Gastroesophageal sphincter (tissue), 2 donors: ENCODE measurements around the gene HUNK.

Source experiments
- POLR2A ChIP-seq, 2 donors: fragments of 450-650 bp; IDR thresholded peaks; one replicate each; pipeline ENCODE4 v1.6.1; 2017; ENCODE audit warnings: antibody characterized with exemption in 2 of 2, mild to moderate bottlenecking in 2 of 2, moderate library complexity in 1 of 2
- POLR2AphosphoS5 ChIP-seq: sonication (generic); formaldehyde crosslinking; IDR thresholded peaks from one replicate; pipeline ENCODE4 v1.6.1; 2017; ENCODE audit warnings: antibody characterized with exemption

GRCh38 chr21:31873696-31874599 lies 1.1 kb downstream of the HUNK start:
- TF ChIP-seq POLR2A (IDR thresholded peaks at IDR 0.05) (no peak), POLR2AphosphoS5 (no peak)
